GM18870 (cell line): ENCODE data around the gene TNFRSF4.
"Not testable (repeated sequence)": the region's sequence is repeated elsewhere in the genome, so short reads cannot be mapped to it uniquely, and the experiment has no call there.

ENCODE experiments used
- ATAC-seq: cut with Tn5 transposase; IDR thresholded peaks from one replicate; pipeline ENCODE4 v1.9.1; 2021; ENCODE audit warnings: moderate library complexity; ENCODE audit not compliant: unreplicated experiment

The TNFRSF4 gene

DNA sequence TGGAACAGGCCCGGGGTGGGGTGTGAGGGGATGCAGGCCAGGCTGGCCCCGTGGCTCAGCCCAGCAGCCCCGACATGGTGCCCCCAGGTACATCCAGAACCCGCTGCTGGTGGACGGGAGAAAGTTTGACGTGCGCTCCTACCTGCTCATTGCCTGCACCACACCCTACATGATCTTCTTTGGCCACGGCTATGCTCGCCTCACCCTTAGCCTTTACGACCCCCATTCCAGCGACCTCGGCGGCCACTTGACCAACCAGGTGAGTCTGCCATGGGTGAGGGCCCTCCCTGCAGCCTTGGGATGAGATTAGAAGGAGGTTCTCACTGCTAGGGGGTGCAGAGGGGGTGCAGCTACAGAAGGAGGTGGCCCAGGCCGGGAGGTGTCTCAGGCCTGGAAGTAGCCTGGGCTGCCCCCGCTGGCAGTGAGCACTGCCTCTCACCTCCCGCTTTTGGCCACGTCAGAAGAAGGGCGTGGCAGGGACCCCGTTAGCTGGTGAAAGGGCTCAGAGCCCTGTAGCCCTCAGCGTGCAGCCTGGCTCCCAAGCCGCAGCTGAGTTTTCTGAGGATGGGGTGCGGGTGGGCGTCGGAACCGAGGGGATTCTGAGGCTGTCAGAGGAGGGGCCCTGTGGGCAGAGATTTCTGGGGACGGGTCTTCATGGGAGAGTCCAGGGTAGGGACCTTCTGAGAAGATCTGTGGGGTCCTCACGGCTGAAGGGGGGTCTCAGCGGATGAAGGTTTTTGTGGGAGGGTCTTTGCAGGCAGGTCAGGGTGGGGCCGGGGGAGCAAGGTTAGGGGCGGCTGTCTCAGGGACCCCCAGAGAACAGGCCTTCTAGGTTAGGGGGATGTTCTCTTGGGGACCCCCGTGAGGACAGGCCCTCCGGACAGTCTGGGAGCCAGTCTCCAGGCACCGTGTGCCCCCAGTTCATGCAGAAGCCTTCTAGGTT, 29.8 kb downstream of the TNFRSF4 start:
- no peak for ATAC-seq

DNA sequence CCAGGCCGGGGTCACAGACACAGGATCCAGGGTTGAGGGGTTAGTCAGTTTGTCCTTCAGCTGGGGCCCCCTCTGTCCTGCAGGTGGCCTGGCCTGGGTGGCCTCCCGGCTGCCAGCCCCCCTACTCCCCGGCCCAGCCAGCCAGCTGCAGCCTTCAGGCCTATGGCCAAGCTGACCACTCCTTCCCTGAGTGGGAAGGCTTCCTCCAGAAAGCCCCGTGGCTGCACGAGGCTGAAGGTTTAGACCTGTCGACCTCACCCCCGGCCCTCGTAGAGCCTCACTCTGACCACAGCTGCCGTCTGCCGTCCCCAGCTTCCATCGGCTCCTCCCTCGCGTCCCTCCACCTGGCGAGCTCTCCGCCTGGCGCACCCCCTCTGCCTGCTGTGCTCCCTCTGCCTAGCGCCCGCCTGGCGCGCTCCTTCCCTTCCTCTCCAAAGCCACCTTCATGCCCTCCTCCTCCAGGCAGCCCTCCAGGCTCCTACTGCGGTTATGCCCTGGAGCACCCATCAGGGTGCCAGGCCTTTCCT, 30.7 kb downstream of the TNFRSF4 start:
- ATAC-seq = no peak

DNA sequence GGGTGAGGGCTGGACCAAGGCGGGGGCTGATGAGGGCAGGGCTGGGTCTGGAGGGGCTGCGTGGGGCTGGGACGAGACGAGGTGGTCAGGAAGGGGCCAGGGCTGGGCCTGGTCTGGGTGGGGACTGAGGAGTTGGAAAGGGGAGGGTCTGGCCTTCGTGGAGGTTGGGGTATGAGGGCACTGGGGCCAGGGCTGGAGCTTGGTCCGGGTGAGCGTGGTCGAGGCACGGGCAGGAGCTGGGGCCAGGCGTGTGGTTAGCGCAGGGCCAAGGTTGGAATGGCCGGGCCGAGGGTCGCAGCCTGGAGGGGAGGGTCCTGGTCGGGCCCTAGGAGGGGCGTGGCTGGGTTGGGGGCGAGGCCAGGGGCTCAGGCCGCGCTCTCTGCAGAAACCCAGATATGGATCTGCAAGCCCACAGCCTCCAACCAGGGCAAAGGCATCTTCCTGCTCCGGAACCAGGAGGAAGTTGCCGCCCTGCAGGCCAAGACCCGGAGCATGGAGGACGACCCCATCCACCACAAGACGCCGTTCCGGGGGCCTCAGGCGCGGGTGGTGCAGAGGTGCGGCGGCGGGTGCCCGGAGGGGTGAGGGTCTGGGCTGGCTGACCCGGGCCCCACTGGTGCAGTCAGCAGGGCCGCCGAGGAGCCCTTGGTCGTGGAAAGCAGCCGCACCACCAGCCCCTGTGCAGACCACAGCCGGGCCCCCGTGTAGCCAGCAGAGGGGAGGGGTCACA, 31.3 kb downstream of the TNFRSF4 start:
- ATAC-seq = no peak

DNA sequence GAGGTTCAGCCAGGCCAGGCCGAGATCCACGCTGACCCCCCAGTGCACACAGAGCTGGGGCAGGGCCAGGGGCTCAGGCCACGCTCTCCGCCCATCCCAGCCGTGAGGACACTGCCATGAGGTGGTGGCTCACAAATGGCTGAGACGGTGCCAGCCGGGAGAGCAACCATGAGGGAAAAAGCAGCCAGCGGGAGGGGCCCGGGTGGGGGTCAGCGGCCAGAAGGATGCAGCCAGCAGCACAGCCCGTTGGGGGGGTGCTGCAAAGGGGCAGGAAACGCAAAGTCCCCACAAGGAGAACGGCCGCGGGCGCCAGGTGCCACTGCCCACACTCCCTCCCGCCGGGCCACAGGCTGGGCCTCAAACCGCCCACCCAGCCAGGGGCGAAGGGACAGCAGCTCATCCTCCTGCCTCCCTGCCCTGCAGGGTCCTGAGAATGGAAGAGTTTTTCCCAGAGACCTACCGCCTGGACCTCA, 32.0 kb downstream of the TNFRSF4 start:
- no peak for ATAC-seq

DNA sequence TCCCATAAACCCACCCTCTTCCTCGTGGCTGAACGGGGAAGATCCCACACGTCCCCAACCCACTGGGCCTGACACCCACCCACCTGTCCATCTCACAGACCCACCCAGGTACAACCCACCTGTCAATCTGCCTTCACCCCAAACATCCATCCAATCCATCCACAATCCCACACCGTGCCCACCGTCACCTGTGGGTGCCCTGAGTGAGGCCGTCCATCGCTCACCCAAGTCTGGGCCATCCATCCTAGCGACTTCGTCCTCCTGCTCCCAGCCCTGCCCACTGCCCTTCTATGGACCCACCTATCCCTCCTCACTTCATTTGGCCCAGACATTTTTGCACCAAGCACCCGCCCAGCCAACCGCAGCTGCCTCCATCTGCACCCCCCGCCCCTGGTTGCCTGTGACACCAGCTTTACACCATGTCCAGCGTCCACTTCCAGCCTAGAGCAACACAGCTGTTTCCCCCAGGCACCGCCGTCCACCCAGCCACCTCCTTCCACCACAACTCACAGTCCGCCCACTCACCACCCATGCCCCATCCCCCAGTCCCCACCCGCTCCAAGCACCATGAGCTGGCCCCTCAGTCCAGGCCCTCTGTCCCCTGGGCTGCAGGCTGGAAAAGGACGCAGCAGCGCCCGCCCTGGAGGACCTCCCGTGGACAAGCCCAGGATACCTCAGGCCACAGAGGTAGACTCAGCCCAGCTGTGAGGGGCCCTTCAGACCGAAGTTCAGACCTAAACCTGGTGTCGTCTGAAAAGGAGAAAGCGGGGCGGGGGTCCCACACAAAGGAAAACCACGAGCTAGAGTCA, 32.6 kb downstream of the TNFRSF4 start:
- no peak for ATAC-seq

DNA sequence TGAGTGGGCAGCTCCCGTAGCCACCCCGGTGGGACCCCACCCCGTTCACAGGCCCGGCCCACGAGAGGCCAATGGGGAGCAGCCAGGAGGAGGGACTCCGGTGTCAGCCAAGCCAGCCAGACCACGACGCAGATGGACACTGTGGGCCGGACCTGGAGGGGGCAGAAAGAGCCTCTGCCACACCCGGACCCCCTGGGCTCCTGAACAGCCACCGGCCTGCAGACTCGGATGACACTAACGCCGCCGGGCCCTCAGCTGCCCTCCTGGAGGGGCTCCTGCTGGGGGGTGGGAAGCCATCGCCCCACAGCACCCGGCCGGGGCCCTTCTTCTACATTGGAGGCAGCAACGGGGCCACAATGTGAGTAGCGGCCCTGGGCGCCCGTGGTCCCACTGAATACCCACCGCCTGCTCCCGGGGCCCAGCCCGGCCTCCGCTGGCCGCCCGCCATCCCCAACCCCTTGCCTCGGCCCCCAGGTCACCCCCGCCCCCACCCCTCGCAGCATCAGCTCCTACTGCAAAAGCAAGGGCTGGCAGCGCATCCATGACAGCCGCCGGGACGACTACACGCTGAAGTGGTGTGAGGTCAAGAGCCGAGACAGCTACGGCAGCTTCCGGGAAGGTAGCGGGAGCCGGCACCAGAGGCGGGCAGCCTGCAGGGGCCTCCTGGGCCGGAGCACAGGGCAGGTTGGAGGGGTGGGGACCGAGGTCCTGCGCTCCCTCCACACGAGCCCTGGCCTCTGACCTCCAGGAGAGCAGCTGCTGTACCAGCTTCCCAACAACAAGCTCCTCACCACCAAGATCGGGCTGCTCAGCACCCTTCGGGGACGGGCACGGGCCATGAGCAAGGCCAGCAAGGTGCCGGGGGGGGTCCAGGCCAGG, 33.7 kb downstream of the TNFRSF4 start:
- no peak for ATAC-seq

DNA sequence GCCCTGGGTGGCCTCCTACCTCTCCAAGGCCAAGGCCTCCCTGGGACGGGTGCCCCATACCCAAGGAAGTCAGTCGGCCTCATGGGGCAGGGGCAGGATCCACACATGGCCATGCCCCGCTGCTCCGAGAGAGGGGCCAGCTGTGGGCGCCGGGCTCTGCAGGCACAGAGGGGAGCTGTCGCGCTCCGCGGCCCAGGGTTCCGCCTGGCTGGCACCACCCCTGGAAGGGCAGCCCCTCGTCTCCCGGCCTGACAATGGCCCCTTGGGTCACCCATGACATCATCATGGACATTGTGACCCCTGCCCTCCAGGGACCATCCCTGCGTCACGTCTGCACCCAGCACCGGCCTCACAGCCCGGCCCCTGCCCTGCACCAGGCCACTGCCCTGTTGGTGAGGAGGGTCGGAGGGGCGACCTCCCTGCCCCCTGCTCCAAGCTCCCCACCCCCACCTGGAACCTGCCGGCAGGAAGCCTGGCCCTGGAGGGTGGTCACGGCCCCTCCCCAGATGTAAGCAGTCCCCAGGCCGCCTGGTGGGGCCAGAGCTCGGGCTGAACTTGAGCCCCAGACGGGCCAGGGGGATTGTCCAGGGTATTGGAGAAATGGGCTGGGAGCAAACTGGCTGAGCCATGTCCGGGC, 34.5 kb downstream of the TNFRSF4 start:
- no peak for ATAC-seq

DNA sequence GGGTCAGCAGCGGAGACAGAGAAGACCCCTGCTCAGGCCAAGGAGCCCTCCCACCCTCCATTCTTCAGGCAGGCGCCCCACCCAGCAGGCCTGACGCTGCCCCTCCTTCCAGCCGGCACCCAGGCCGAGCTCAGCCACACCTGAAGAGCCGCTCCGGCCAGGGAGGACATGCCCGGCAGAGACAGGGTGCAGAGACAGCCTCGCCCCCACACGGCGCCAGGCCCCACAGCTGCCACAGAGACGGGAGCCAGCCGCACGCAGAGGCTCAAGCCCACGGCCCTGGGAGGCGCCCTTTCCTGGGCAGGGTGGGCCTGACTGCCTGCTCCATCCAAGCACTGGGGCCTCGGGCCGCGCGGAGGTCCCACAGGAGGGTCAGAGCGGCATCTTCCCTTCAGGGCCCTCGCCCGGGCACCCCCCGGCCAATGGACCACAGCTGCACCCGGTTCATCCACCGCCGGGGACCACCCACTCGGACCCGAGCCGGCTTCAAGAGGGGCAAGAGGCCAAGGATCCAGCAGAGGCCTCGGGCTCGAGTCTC, 35.1 kb downstream of the TNFRSF4 start:
- ATAC-seq = no peak

DNA sequence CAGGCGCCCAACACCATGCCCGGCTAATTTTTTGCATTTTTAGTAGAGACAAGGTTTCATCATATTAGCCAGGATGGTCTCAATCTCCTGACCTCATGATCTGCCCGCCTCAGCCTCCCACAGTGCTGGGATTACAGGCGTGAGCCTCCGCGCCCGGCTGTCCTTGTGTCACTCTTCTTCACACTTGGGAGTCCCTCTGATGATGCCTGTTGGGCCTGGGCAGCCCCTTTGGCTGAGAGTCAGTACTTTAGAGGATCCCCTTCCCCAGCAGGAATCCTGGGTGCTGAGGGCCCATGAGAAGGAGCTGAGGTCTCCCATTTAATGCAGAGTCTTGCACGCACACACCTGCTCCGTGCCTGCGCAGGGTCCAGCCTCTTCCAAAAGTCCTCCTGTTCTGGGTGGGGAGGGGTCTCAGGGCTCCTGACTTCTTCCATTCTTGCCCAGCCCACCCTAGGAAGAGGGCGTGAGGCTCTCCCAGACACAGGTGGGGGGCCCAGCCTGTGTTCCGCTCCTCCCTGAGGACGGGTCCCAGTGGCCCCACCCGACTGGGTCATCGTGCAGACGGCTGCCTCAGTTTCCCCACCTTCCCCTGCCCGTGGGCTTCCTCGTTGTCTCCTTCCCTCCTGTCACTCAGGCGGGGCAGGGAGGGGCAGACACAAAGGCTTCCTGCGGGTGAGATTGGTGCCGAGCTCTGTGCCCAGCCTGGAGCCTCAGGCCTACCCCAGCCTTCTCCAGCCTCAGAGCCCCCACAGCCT, 36.3 kb downstream of the TNFRSF4 start:
- ATAC-seq = no peak

DNA sequence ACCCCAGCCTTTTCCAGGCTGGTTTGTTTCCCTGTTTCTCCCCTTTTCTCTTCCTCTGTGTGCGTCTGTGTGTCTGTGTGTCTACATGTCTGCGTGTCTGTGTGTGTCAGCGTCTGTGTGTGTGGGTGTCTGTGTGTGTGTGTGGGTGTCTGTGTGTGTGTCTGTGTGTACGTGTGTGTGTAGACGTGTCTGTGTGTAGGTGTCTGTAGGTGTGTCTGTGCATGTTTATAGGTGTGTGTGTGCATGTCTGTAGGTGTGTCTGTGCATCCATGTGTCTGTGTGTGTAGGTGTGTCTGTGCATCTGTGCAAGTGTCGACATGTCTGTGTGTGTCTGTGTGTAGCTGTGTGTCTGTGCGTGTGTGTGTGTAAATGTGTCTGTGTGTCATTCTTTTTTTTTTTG, 37.0 kb downstream of the TNFRSF4 start:
- ATAC-seq = no peak

DNA sequence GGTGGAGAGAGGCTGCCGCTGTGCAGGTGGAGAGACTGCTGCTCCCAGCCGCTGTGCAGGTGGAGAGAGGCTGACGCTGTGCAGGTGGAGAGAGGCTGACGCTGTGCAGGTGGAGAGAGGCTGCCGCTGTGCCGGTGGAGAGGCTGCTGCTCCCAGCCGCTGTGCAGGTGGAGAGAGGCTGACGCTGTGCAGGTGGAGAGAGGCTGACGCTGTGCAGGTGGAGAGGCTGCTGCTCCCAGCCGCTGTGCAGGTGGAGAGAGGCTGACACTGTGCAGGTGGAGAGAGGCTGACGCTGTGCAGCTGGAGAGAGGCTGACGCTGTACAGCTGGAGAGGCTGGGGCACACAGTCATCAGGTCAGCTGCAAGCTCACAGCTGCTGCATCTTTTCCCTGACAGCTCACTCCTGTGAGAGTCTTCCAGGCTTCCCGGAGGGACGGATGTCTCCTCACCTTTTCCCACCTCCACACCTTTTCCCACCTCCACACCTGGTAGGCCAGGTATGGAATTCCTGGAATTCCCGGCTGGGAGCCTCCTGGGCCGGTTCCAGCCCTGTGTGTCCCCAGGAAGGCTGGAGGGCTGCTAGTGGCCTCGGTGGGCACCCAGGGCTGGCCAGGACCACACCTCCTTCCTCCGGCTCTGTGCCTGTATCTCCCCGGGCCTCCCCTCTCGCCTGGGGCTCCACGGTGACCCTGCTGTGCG, 37.7 kb downstream of the TNFRSF4 start:
- not testable (repeated sequence) for ATAC-seq

DNA sequence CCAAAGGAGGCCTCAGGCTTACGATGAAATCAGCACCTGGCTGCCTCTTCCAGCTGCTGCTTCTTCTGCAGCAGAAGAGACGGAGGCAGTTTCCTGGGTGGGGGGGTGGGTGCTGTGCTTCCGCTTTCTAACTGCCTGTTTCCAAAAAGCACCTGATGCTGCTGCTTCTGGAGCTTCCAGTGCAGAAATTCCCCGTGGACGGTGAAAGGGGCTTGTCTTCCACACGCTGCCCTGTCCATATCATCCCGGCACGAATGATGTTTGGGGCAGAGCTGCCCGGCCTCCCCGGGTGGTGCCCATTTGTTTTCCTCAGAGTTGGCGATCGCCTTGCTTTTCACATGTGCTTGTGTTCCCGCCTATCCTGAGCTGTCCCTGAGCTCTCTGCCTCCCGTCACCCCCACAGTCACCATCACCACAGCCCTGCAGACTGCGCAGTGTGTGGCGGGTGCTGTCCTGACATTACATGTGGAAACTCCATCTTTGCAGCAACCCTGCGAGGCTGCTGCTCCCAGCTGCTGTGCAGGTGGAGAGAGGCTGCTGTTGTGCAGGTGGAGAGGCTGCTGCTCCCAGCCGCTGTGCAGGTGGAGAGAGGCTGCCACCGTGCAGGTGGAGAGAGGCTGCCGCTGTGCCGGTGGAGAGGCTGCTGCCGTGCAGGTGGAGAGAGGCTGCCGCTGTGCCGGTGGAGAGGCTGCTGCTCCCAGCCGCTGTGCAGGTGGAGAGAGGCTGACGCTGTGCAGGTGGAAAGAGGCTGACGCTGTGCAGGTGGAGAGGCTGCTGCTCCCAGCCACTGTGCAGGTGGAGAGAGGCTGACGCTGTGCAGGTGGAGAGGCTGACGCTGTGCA, 38.5 kb downstream of the TNFRSF4 start:
- ATAC-seq = no peak

DNA sequence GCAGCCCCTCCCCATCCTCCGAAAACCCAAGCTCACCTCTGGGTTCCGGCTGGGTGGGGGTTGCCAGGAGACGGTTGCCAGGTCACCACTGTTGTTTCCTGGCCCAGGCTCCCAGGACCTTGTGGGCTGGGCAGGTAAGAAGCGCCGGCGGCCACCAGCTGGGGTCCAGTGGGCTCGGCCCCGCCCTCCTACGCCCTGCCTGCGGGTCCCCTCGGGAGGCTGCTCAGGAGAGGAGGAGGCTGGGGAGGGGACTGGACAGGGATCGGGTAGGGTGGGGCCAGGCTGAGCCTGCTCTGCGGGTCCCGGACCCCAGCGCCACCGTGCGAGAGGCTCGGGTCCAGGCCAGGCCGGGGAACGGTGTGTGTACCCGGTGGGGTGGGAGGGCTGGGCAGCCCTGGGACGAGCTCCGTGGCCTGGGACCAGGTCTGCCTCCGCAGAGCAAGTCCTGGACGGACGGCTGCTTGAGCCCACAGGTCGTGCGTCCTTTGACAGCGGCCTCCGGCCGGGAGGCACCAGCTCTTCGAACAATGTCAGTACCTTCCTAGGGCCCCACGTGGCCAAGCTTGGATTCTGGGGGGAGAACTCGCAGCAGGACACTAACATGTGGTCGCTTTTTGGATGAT, 40.0 kb downstream of the TNFRSF4 start, which contains the start of gene TTLL10:
TSS of gene TTLL10 (plus strand) at position 88 of the 623 bp plus-strand sequence. CDS start 5,336 bp downstream, outside the sequence.
- no peak for ATAC-seq

DNA sequence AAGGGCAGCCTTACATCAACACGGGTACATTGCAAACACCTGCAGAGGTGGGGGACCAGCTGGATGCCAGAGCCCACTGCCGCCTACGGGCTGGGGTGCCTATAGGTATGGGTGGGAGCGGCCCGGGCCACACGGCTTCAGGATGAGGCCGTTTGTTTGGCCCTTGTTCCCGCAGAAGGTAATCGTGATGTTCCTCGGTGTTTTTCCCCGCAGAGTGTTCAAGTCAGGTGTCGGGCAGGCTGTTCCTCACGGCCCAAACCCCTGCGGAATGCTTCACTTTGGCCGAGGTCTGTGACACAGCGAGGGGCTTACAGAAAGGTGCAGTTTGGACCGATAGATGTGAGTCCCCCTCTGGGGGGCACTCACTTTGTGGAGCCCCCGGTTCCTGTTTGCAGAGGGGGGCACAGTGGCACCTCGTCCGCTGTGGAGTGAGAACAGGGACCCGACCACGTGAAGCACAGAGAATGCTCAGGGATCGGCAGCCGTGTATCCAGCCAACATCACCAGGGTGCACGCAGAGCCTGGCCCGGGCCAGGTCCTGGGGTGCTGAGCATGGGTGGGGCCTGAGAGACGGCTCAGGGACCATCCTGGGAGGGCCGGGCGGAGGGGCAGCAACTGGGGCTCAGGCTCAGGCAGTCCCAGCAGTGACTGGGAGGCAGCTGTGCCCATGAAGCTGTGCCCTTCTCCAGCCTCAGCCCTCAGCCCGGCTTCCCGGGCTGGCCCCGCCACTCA, 40.7 kb downstream of the TNFRSF4 start:
- ATAC-seq = no peak

DNA sequence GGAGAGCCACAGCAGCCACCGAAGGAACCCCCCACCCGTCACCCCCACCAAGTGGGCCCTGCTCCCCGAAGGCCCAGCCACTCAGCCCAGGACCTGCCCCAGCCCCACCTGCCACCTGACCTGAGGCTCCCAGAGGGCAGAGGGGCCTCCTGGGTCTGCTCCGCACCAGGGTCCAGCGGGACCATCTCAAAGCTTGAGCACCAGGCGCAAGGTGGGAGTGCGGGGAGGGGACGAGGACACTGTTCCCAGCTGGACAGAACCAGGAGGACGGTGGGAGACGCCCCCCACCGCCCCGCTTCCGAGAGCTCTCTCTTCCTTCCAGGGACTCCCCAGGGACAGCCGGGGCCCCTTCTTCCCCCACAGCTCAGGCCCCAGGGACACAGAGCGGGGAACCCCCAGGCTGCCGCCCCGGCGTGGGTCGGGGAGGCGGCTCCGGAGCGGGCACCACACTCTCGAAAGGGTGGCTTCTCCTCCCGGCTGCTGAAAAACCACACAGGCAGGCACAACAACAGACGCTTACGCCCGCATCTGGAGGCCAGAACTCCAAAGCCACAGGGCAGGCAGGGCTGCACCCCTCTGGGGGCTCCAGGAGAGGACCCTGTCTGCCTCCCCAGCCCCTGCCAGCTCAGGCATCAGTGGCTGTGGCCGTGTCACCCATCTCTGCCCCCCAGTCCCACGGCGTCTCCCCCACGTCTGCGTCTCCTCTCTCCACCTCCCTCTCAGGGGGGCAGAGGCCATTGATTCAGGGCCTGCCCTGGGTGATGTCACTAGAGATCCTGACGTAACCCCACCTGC, 42.2 kb downstream of the TNFRSF4 start:
- ATAC-seq = no peak
